PC-9 (cell line): ENCODE measurements around the gene NR6A1. TPM values are rescaled to one million over a fixed set of nuclear protein-coding genes. Genes with fewer than 3 reads are reported as not detected.

ENCODE experiments used
- BruUV-seq: library from RNA; stranded (reverse); fragments of 400-500 nt; replicated peaks from 2 replicates; lab custom pipeline; 2021; lab: Mats Ljungman, UMichigan
- CTCF ChIA-PET: fragments of 300-600 bp; sonication (Branson Sonifier 250); formaldehyde crosslinking; loops from one replicate; lab custom pipeline; 2022; ENCODE audit warnings: antibody characterized with exemption; lab: Charles Lee
- POLR2A ChIA-PET: fragments of 300-600 bp; sonication (Branson Sonifier 250); formaldehyde crosslinking; loops from one replicate; lab custom pipeline; 2022; ENCODE audit warnings: antibody characterized with exemption; ENCODE audit not compliant: unreplicated experiment; lab: Charles Lee
- DNase-seq, 2 experiments: peaks; one replicate each; pipeline versions ENCODE4 v3.0.0 to v3.0.0-alpha.2; 2015 to 2022; ENCODE audit warnings: mixed read lengths in 1 of 2
- H2AFZ ChIP-seq: fragments of 200-600 bp; sonication (generic); 2 replicates; pipeline ENCODE4 v1.8.1; 2017; ENCODE audit warnings: antibody characterized with exemption
- H3F3A ChIP-seq: fragments of 200-600 bp; sonication (generic); 2 replicates; pipeline ENCODE4 v1.8.1; 2017; ENCODE audit warnings: antibody characterized with exemption, mild to moderate bottlenecking, low read depth; ENCODE audit not compliant: insufficient read depth
- H3K27ac ChIP-seq: fragments of 200-600 bp; sonication (generic); 2 replicates; pipeline ENCODE4 v1.6.1; 2016; ENCODE audit warnings: mixed run types
- H3K27me3 ChIP-seq: fragments of 200-600 bp; sonication (generic); 2 replicates; pipeline ENCODE4 v1.6.1; 2016; ENCODE audit warnings: low read depth, mixed run types; ENCODE audit not compliant: insufficient read depth
- H3K36me3 ChIP-seq: fragments of 200-600 bp; sonication (generic); 2 replicates; pipeline ENCODE4 v1.6.1; 2016; ENCODE audit warnings: low read depth, mixed run types
- H3K4me1 ChIP-seq: fragments of 200-600 bp; sonication (generic); replicated peaks from 2 replicates; pipeline ENCODE4 v1.6.1; 2016; ENCODE audit warnings: mixed run types; ENCODE audit not compliant: insufficient read depth
- H3K4me2 ChIP-seq: fragments of 200-600 bp; sonication (generic); 2 replicates; pipeline ENCODE4 v1.6.1; 2017; ENCODE audit warnings: mixed run types
- H3K4me3 ChIP-seq: fragments of 200-600 bp; sonication (generic); 2 replicates; pipeline ENCODE4 v1.6.1; 2016; ENCODE audit warnings: mixed run types
- H3K79me2 ChIP-seq: fragments of 200-600 bp; sonication (generic); 2 replicates; pipeline ENCODE4 v1.6.1; 2017; ENCODE audit warnings: low read depth, mixed run types
- H3K9me2 ChIP-seq: fragments of 200-600 bp; sonication (generic); 2 replicates; pipeline ENCODE4 v1.8.1; 2017; ENCODE audit warnings: mild to moderate bottlenecking; ENCODE audit not compliant: insufficient read depth
- H3K9me3 ChIP-seq: fragments of 200-600 bp; sonication (generic); 2 replicates; pipeline ENCODE4 v1.8.1; 2016; ENCODE audit warnings: low read depth; ENCODE audit not compliant: insufficient read depth
- H4K20me1 ChIP-seq: fragments of 200-600 bp; sonication (generic); 2 replicates; pipeline ENCODE4 v1.8.1; 2017; ENCODE audit not compliant: insufficient read depth
- CTCF ChIP-seq: fragments of 200-600 bp; sonication (generic); conservative IDR thresholded peaks from 2 replicates; pipeline ENCODE4 v1.6.1; 2017; ENCODE audit warnings: mixed run types, antibody characterized with exemption, mild to moderate bottlenecking, moderate library complexity
- EZH2 ChIP-seq: fragments of 200-600 bp; sonication (generic); IDR thresholded peaks from 2 replicates; pipeline ENCODE4 v1.8.0; 2017; ENCODE audit warnings: antibody characterized with exemption, low read depth
- intact Hi-C: fragments of 100-400 bp; cut with micrococcal nuclease; formaldehyde crosslinking; loops from one replicate; pipeline ENCODE4 v1.10.0; 2022; ENCODE audit not compliant: unreplicated experiment
- total RNA-seq: library from RNA; stranded (reverse); gene quantifications from 2 replicates; pipeline ENCODE4 v1.2.3, GENCODE V29; 2021

The NR6A1 gene
- total RNA-seq, 1 experiment from 2014 or later, result 13.0 TPM

- Histone ChIP-seq H3F3A (no peaks in the 10 kb centered on the region; the same call in 1 of the 2 replicates), H3K79me2 (no peaks in the 10 kb centered on the region), H3K9me3 (no peaks in the 10 kb centered on the region), H3K36me3 (no peaks in the 10 kb centered on the region), H3K4me1 (no peaks in the 10 kb centered on the region), H3K27me3 (no peaks in the 10 kb centered on the region), H3K4me3 (no peak overlapping the region), H3K9me2 (no peaks in the 10 kb centered on the region), H2AFZ (no peak overlapping the region), H3K4me2 (no peak overlapping the region), H4K20me1 (no peaks in the 10 kb centered on the region), H3K27ac (no peak overlapping the region)
- BruUV-seq, result no TSS peak
- CTCF ChIA-PET, result interaction anchor here (0.7 kb wide), 1 partner anchor 8 kb away, joined by 5 read pairs; no protein-coding TSS in a partner anchor
- no peak for DNase-seq
- TF ChIP-seq CTCF (no peak), EZH2 (no peak)
- POLR2A ChIA-PET, result interaction anchor here (0.6 kb wide), 1 partner anchor 213 kb away, joined by 5 read pairs; no protein-coding TSS in a partner anchor
- intact Hi-C loops, result no loop called here
These were observed 165.1 kb downstream of the NR6A1 start for GRCh38 chr9:124606027-124606426.

- intact Hi-C loops, result no loop called here
- Histone ChIP-seq H3F3A (no peaks in the 10 kb centered on the region; the same call in 1 of the 2 replicates), H2AFZ (no peak overlapping the region), H3K36me3 (no peaks in the 10 kb centered on the region), H3K79me2 (no peaks in the 10 kb centered on the region), H4K20me1 (no peaks in the 10 kb centered on the region), H3K27me3 (no peaks in the 10 kb centered on the region), H3K4me1 (0 out of 2 replicates have a peak, but pooled peaks cover 3% of the 10 kb centered on the region), H3K9me3 (no peaks in the 10 kb centered on the region), H3K4me3 (no peak overlapping the region), H3K9me2 (no peaks in the 10 kb centered on the region), H3K4me2 (no peak overlapping the region), H3K27ac (no peak overlapping the region)
- no TSS peak for BruUV-seq
- DNase-seq, result no peak
- ChIA-PET POLR2A (interaction anchor here (0.7 kb wide), 1 partner anchor 166 kb away, joined by 3 read pairs; the partner anchor contains the start of gene NR6A1), CTCF (no interaction called here)
- TF ChIP-seq EZH2 (no peak), CTCF (no peak)
These were observed 165.9 kb downstream of the NR6A1 start for GRCh38 chr9:124605258-124605657.

- Histone ChIP-seq H3K36me3 (no peaks in the 10 kb centered on the region), H3F3A (no peaks in the 10 kb centered on the region; the same call in 1 of the 2 replicates), H3K27ac (no peak overlapping the region), H3K9me3 (no peaks in the 10 kb centered on the region), H4K20me1 (no peaks in the 10 kb centered on the region), H3K4me1 (0 out of 2 replicates have a peak, but pooled peaks cover 3% of the 10 kb centered on the region), H3K27me3 (no peaks in the 10 kb centered on the region), H3K4me2 (no peak overlapping the region), H2AFZ (no peak overlapping the region), H3K4me3 (no peak overlapping the region), H3K9me2 (no peaks in the 10 kb centered on the region), H3K79me2 (0 out of 2 replicates have a peak, but pooled peaks cover 3% of the 10 kb centered on the region)
- DNase-seq, result no peak
- intact Hi-C loops, result no loop called here
- TF ChIP-seq EZH2 (no peak), CTCF (no peak)
- CTCF ChIA-PET, result no interaction called here
- POLR2A ChIA-PET, result interaction anchor here (0.6 to 0.7 kb wide), 2 partner anchors 19 to 76 kb away, joined by 3 to 4 read pairs; no protein-coding TSS in a partner anchor
- BruUV-seq, result no TSS peak
These were observed 168.5 kb downstream of the NR6A1 start for GRCh38 chr9:124602632-124603031.
